Measurements from ENCODE around the gene SGK1.
"Not testable (repeated sequence)": the region's sequence is repeated elsewhere in the genome, so short reads cannot be mapped to it uniquely, and the experiment has no call there.

SGK1 gene

GRCh38 chr6:134328792-134329191, 10.9 kb upstream of the SGK1 start:
- DNase-seq (ENCODE audit: low read depth in 2 of 2, low spot score in 1 of 2) = no peak

- no peak for DNase-seq (ENCODE audit: low read depth in 2 of 2, low spot score in 1 of 2)
Observed at GRCh38 chr6:134328138-134328537, 10.2 kb upstream of the SGK1 start.

DNA sequence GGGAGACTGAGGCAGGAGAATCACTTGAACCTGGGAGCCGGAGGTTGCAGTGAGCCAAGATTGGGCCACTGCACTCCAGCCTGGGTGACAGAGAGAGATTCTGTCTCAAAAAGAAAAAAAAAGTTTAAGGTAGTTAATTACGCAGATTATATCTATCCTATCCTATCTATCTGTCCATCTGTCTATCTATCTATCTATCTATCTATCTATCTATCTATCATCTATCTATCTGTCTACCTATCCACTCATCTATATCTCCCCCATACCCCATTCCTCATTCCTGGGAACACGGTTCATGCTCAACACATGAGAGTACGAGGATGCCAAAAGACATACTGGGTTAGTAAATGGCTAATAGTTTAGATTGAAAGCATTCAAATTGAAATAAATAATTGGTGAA, 8.3 kb upstream of the SGK1 start:
- not testable (repeated sequence) for DNase-seq (ENCODE audit: low read depth in 2 of 2, low spot score in 1 of 2)

DNA sequence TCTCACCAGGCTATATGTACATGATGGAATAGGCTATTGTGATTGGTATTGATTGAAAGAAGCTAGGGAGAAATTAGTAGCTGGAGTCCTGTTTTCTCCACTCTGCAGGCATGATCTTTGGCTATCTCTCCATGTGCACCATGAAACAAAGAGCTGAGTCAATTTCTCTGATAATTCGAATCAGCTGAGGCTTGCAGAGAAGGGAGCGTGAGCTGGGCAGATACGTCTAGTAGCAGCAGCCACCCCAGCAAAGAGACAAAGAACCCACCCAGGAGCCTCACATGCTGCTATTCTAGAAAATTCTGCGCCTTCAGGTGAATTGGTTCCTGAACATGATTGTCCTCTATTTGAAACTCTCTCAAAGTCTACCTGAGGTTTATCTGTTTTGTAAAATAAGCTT, 6.9 kb upstream of the SGK1 start:
- no peak for DNase-seq (ENCODE audit: low read depth in 2 of 2, low spot score in 1 of 2)

DNA sequence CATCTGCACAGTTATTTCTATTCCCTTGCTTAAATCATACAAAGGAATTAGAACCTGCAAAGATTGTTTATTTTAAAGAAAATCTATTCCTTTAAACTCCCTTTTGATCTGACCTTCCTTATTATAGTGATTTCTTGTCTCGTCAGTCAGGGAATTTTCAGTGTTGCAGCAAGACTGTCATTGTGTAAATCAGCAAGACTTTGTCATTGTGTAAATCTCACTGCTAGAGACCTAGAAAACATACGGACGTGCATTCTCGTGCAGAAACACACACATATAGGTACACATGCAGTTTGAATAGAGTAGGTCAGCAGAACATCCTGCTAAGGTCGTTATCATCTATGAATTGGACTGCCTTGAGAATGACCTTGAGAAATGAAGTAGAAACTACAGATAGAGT, 6.2 kb upstream of the SGK1 start:
- no peak for DNase-seq (ENCODE audit: low read depth in 2 of 2, low spot score in 1 of 2)

DNA sequence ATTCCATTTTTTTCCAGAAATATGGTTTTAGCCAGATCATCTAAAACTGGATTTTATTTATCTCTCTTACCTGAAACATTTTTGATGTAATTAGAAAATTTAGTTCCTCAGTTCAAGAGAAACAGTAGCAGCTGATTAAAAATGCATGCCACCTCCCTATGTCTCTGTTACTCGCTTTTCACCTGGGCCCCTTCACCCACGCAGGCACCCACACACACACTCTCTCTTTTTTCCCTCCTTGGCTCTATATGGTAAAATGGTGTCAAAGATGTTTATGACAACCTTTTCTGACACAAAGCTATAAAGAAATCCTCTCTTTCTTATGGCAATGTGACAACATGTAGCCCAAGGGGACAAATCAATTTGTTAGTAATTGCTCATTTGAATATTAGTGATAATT, 5.8 kb upstream of the SGK1 start:
- no peak for DNase-seq (ENCODE audit: low read depth in 2 of 2, low spot score in 1 of 2)

DNA sequence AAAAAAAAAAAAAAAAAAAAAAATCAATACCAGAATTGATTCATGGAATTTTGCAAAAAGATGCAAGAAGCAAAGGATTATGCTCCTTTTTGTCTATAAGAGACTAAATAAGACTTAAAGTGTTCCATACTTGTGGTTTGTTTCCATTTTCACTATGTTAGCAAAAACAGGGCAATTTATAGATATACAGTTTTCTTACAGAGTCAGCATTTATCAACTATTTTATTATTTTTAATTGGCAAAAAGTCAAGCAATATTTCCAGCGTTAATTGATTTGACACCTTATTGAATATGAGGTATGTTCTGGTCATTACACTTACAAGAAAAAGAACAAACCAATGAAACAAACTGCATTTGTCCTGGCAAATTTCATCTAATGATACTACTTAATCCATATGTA, 5.4 kb upstream of the SGK1 start:
- DNase-seq (ENCODE audit: low read depth in 2 of 2, low spot score in 1 of 2) = no peak

- no peak for DNase-seq (ENCODE audit: low read depth in 2 of 2, low spot score in 1 of 2)
Observed at GRCh38 chr6:134322216-134322615, 4.3 kb upstream of the SGK1 start.

GRCh38 chr6:134321246-134321645, 3.3 kb upstream of the SGK1 start:
- DNase-seq (ENCODE audit: low read depth in 2 of 2, low spot score in 1 of 2) = no peak

- DNase-seq (ENCODE audit: low read depth in 2 of 2, low spot score in 1 of 2) = not testable (repeated sequence)
Observed at GRCh38 chr6:134319686-134320085, 1.8 kb upstream of the SGK1 start.

- no peak for DNase-seq (ENCODE audit: low read depth in 2 of 2, low spot score in 1 of 2)
Observed at GRCh38 chr6:134318974-134319281, 1.0 kb upstream of the SGK1 start.

DNA sequence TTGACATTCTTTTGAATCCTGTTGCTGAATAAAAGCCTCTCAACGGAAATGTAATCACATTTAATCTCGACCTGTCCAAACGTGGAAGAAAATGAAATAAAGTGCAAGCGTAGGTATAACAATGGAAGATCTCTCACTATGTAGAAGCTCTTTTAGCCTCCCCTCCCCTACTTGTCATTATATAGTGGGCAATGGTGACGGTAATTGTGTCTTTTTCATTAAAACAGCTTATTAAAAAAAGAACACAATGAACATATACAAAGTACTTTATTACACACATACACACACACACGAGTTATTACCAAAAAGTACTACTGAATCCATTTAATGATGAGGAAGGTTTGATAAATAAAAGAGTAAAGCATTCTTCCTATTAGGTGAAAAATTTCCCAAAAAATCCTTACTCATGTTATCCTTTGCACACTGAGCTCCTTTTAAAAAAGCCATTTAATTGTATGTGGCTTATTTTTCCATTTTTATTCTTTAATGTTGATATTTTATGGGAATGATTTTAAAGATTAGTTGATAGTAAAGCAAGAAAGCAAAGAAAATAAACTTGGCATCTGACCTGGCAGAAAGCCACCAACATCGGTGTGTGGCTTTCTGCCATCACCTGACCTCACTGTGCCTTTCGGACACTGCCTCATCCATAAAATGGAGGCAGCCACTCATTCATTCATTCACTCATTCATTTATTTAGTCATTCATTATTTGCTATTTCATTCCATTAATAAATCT, 493 bp upstream of the SGK1 start:
- DNase-seq (ENCODE audit: low read depth in 2 of 2, low spot score in 1 of 2) = no peak

DNA sequence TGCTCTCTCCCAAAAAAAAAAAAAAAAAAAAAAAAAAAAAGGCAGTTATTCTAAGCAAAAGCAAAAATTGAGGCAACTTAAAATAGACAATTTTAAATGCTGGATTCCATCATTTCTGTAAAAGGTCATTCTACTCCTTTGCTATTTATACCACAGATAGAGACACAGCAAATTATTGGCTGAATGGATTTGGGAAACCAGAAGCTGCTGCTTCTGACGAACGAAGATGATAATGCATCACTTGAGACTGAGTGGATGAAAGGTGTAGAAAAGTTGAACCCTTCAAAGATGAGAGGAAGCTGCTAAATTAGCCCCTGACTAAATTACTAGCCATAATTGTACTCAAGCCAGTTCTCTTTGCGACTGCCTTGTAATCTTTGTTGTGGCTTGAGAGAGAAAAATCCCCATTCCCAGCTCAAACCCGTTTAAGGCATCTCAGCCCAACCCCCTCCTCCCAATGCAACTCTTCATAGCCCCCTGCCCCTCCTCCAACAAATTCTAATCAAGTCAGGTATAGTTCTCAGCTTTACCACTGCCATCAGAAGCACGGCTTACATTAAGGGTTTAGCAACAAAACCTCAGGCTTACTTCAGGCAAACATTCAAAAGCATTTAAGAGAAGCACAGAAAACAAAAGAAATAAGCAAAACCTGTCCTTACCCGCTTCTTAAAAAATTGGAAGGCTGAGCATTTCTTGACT, 1.0 kb downstream of the SGK1 start:
- no peak for DNase-seq (ENCODE audit: low read depth in 2 of 2, low spot score in 1 of 2)

- DNase-seq (ENCODE audit: low read depth in 2 of 2, low spot score in 1 of 2) = no peak
Observed at GRCh38 chr6:134315974-134316441, 1.9 kb downstream of the SGK1 start.

GRCh38 chr6:134315189-134315588, 2.7 kb downstream of the SGK1 start:
- DNase-seq (ENCODE audit: low read depth in 2 of 2, low spot score in 1 of 2) = no peak

- no peak for DNase-seq (ENCODE audit: low read depth in 2 of 2, low spot score in 1 of 2)
Observed at GRCh38 chr6:134314006-134314821, 3.7 kb downstream of the SGK1 start.

GRCh38 chr6:134312038-134312660, 5.8 kb downstream of the SGK1 start:
- no peak for DNase-seq (ENCODE audit: low read depth in 2 of 2, low spot score in 1 of 2)

- no peak for DNase-seq (ENCODE audit: low read depth in 2 of 2, low spot score in 1 of 2)
Observed at GRCh38 chr6:134310817-134311216, 7.1 kb downstream of the SGK1 start.

- no peak for DNase-seq (ENCODE audit: low read depth in 2 of 2, low spot score in 1 of 2)
Observed at GRCh38 chr6:134309983-134310605, 7.8 kb downstream of the SGK1 start.

- no peak for DNase-seq (ENCODE audit: low read depth in 2 of 2, low spot score in 1 of 2)
Observed at GRCh38 chr6:134309227-134309626, 8.7 kb downstream of the SGK1 start.

- no peak for DNase-seq (ENCODE audit: low read depth in 2 of 2, low spot score in 1 of 2)
Observed at GRCh38 chr6:134308800-134309199, 9.1 kb downstream of the SGK1 start.

Data from stimulated activated CD8-positive, alpha-beta memory T cell treated with anti-CD3 and anti-CD28 coated beads, Interleukin-4, amount 100 ng/mL, for 1 hour (primary cell).